Stimulated activated memory B cell treated with anti-CD40 and anti-IgM and Interleukin-4, amounts not matched to agents 10 μg/mL and 1 μg/mL and 100 μg/mL, for 72 hours (primary cell): Measurements from ENCODE around the gene EPHA2.
"Not testable (repeated sequence)": the region's sequence is repeated elsewhere in the genome, so short reads cannot be mapped to it uniquely, and the experiment has no call there.

Experiments used
- ATAC-seq: fragments of 150-1000 bp; cut with Tn5 transposase; 2 replicates; pipeline ENCODE4 v1.10.0; 2021
- H3K27ac Mint-ChIP-seq: one replicate; pipeline ENCODE4 v1.8.0; 2022; ENCODE audit warnings: mild to moderate bottlenecking, mixed read lengths
- H3K27me3 Mint-ChIP-seq: one replicate; pipeline ENCODE4 v1.8.0; 2022; ENCODE audit warnings: mixed read lengths
- H3K36me3 Mint-ChIP-seq: one replicate; pipeline ENCODE4 v1.8.0; 2022; ENCODE audit warnings: mixed read lengths
- H3K4me1 Mint-ChIP-seq: one replicate; pipeline ENCODE4 v1.8.0; 2022; ENCODE audit warnings: mixed read lengths
- H3K4me3 Mint-ChIP-seq: one replicate; pipeline ENCODE4 v1.8.0; 2022; ENCODE audit warnings: mild to moderate bottlenecking, moderate library complexity, mixed read lengths
- H3K9me3 Mint-ChIP-seq: one replicate; pipeline ENCODE4 v1.8.0; 2022; ENCODE audit warnings: mixed read lengths

Gene EPHA2

DNA sequence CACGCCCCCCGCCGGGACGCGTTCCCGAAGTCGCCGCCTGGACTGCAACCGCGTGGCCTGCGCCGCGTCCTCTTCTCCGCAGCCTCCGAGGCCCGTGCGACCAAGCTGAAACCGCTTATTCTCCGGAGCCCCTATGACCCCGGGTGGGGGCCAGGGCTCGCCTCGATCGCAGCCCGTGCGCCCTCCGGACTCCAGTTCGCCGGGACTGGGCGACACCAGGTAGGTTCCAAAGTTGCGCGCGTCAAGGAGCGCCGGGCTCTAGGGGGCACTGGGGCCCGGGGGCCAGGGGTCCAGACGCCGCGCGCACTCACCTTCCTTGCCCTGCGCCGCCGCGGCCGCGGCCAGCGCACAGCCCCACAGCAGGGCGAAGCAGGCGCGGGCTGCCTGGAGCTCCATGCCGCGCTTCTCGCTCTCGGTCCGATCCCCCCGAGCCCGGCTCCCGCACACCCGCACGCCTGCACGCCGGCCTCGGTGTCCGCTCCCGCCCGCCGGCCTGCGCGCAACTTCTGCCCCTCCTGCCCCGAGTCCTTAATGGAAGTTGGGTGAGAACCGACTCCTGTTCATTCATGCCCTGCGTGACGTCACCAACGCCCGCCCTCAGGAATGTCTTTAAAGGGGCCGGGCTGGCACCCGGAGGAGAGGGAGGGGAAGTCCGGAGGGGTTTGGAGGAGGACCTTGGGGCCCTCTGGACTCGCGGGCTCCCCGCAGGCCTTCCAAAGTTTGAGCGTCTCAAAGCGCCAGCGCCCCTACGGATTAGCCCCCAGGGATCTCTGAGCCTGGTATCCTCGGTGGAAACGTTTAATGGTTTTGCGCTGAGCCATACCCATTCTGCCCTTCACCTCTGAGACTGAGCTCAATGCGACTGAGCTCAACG is at the start of gene EPHA2:
Gene EPHA2, minus strand, starts transcription at position 533 of the 874 bp plus-strand sequence. Its CDS starts 137 bp downstream, at position 396.
- peaks cover 38% of the 10 kb centered on the region for H3K4me1 Mint-ChIP-seq
- H3K36me3 Mint-ChIP-seq: no peaks in the 10 kb centered on the region

GRCh38 chr1:16205334-16205671 is 49.4 kb upstream of the EPHA2 start:
- H3K9me3 Mint-ChIP-seq: no peaks in the 10 kb centered on the region
- peaks cover 9% of the 10 kb centered on the region for H3K36me3 Mint-ChIP-seq
- no peak overlapping the region for H3K27ac Mint-ChIP-seq
- H3K4me3 Mint-ChIP-seq: no peak overlapping the region
- ATAC-seq: no peak
- H3K4me1 Mint-ChIP-seq: peaks cover 12% of the 10 kb centered on the region
- H3K27me3 Mint-ChIP-seq: no peaks in the 10 kb centered on the region

More for the DNA sequence above, at the start of gene EPHA2:
- ATAC-seq: no peak
- no peaks in the 10 kb centered on the region for H3K9me3 Mint-ChIP-seq
- peak within 1 kb of the TSS; percentile 71 for H3K4me3 Mint-ChIP-seq
- H3K27me3 Mint-ChIP-seq: peaks cover 48% of the 10 kb centered on the region
- H3K27ac Mint-ChIP-seq: no peak within 1 kb of the TSS

DNA sequence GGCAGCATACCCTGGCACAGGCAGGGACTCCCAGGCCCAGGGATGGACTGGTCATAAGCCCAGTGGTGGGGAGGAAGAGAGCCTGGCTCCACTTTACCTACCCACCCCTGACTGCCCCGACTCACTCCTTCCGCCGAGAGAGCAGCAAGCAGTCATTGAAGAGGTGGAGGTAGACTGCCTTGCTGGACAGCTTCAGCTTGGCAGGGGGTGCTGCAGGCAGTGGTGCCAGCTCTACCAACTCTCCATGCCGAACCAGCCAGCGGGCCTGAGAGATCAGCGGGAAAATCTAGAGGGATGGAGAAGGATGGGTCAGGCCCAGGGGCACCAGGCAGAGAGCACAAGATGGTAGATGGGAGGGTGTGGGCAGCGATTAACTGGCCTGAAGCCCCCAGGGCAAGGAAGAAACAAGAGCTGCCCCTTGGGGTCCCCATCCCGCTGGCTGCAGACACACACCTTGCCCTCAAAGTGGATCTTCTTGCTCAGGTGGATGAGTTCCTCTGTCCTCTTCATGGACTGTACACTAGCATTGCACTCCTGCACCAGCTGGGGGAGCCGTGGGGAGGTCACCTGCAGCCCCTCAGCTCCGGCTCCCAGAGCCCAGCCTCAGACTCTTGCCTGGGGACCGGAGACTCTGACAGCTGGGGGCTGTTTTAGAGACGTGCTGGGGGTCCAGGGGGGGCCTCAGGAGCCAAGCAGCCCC is 48.9 kb upstream of the EPHA2 start:
- peaks cover 9% of the 10 kb centered on the region for H3K36me3 Mint-ChIP-seq
- H3K9me3 Mint-ChIP-seq: no peaks in the 10 kb centered on the region
- H3K27ac Mint-ChIP-seq: no peak overlapping the region
- no peak for ATAC-seq
- H3K4me3 Mint-ChIP-seq: no peak overlapping the region
- peaks cover 12% of the 10 kb centered on the region for H3K4me1 Mint-ChIP-seq
- H3K27me3 Mint-ChIP-seq: no peaks in the 10 kb centered on the region

DNA sequence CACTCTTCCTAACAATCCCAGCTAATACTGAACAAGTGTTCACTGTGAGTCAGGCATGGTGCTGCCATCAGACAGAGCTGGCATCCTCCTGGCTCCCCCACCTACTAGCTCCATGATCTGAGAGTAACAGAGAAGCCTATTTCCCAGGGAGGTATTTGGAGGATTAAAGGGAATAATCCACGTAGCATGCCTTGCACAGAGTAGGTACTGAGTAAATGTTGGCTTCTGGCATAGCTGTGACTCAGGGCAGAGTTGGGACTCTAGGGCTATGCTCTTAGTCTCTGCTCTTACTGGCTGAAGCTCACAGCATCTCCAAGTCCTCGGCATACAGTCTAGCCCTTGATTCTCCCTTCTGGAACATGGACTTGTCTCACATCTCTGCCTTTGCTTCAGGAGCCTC is 48.3 kb upstream of the EPHA2 start:
- H3K4me3 Mint-ChIP-seq: no peak overlapping the region
- no peaks in the 10 kb centered on the region for H3K9me3 Mint-ChIP-seq

GRCh38 chr1:16203550-16203949 is 47.7 kb upstream of the EPHA2 start:
- H3K4me1 Mint-ChIP-seq: peaks cover 22% of the 10 kb centered on the region
- no peaks in the 10 kb centered on the region for H3K27me3 Mint-ChIP-seq
- no peak for ATAC-seq
- H3K36me3 Mint-ChIP-seq: peaks cover 9% of the 10 kb centered on the region
- no peak overlapping the region for H3K27ac Mint-ChIP-seq
- no peaks in the 10 kb centered on the region for H3K9me3 Mint-ChIP-seq
- H3K4me3 Mint-ChIP-seq: no peak overlapping the region

More for the DNA sequence above, 48.3 kb upstream of the EPHA2 start:
- Mint-ChIP-seq H3K36me3 (peaks cover 9% of the 10 kb centered on the region), H3K27ac (no peak overlapping the region), H3K4me1 (peaks cover 16% of the 10 kb centered on the region), H3K27me3 (no peaks in the 10 kb centered on the region)
- ATAC-seq: no peak

- Mint-ChIP-seq H3K36me3 (peaks cover 9% of the 10 kb centered on the region), H3K27ac (no peak overlapping the region), H3K4me1 (peaks cover 21% of the 10 kb centered on the region), H3K27me3 (no peaks in the 10 kb centered on the region), H3K4me3 (no peak overlapping the region), H3K9me3 (no peaks in the 10 kb centered on the region)
- no peak for ATAC-seq
These were observed 46.7 kb upstream of the EPHA2 start for GRCh38 chr1:16202281-16203210.

- peak overlapping the region; percentile 38 for H3K27ac Mint-ChIP-seq
- ATAC-seq: no peak
- no peaks in the 10 kb centered on the region for H3K27me3 Mint-ChIP-seq
- H3K9me3 Mint-ChIP-seq: no peaks in the 10 kb centered on the region
- peaks cover 13% of the 10 kb centered on the region for H3K4me1 Mint-ChIP-seq
- no peak overlapping the region for H3K4me3 Mint-ChIP-seq
- peaks cover 9% of the 10 kb centered on the region for H3K36me3 Mint-ChIP-seq
These were observed 43.8 kb upstream of the EPHA2 start for GRCh38 chr1:16199700-16200099.

GRCh38 chr1:16199157-16199501 is 43.3 kb upstream of the EPHA2 start:
- H3K4me1 Mint-ChIP-seq: peaks cover 10% of the 10 kb centered on the region
- no peak overlapping the region for H3K4me3 Mint-ChIP-seq
- H3K27ac Mint-ChIP-seq: peak overlapping the region; percentile 38
- no peaks in the 10 kb centered on the region for H3K27me3 Mint-ChIP-seq
- H3K36me3 Mint-ChIP-seq: peaks cover 9% of the 10 kb centered on the region
- no peak for ATAC-seq
- no peaks in the 10 kb centered on the region for H3K9me3 Mint-ChIP-seq

GRCh38 chr1:16198444-16199156 is 42.7 kb upstream of the EPHA2 start:
- peaks cover 10% of the 10 kb centered on the region for H3K4me1 Mint-ChIP-seq
- ATAC-seq: no peak
- H3K4me3 Mint-ChIP-seq: no peak overlapping the region
- peak overlapping the region; percentile 38 for H3K27ac Mint-ChIP-seq
- H3K36me3 Mint-ChIP-seq: peaks cover 8% of the 10 kb centered on the region
- no peaks in the 10 kb centered on the region for H3K9me3 Mint-ChIP-seq
- no peaks in the 10 kb centered on the region for H3K27me3 Mint-ChIP-seq

GRCh38 chr1:16196874-16197273 is 41.0 kb upstream of the EPHA2 start:
- no peaks in the 10 kb centered on the region for H3K9me3 Mint-ChIP-seq
- H3K27ac Mint-ChIP-seq: no peak overlapping the region
- H3K36me3 Mint-ChIP-seq: no peaks in the 10 kb centered on the region
- H3K4me3 Mint-ChIP-seq: no peak overlapping the region
- H3K27me3 Mint-ChIP-seq: no peaks in the 10 kb centered on the region
- no peak for ATAC-seq
- peaks cover 10% of the 10 kb centered on the region for H3K4me1 Mint-ChIP-seq

DNA sequence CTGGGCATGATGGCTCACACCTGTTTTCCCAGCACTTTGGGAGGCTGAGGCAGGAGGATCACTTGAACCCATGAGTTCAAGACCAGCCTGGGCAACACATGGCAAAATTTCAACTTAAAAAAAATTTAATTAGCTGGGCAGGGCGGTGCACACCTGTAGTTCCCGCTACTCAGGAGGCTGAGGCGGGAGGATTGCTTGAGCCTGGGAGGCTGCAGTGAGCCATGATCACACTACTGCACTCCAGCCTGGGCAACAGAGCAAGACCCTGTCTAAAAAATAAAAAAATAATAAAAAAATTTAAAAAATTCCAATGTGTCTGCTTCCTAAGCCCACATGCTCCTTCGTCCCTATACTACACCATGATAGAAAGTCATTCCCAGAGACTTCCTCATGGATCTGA is 40.3 kb upstream of the EPHA2 start:
- H3K36me3 Mint-ChIP-seq, H3K27ac Mint-ChIP-seq, H3K4me3 Mint-ChIP-seq, H3K27me3 Mint-ChIP-seq, ATAC-seq, H3K9me3 Mint-ChIP-seq: not testable (repeated sequence)
- peaks cover 10% of the 10 kb centered on the region for H3K4me1 Mint-ChIP-seq

- Mint-ChIP-seq H3K27me3 (peaks cover 10% of the 10 kb centered on the region), H3K9me3 (no peaks in the 10 kb centered on the region), H3K36me3 (no peaks in the 10 kb centered on the region), H3K4me1 (peaks cover 10% of the 10 kb centered on the region), H3K4me3 (no peak overlapping the region), H3K27ac (no peak overlapping the region)
- ATAC-seq: no peak
These were observed 39.6 kb upstream of the EPHA2 start for GRCh38 chr1:16195518-16195905.

GRCh38 chr1:16191916-16192546 is 36.2 kb upstream of the EPHA2 start:
- no peaks in the 10 kb centered on the region for H3K36me3 Mint-ChIP-seq

GRCh38 chr1:16191309-16191708 is 35.4 kb upstream of the EPHA2 start:
- ATAC-seq: no peak
- no peak overlapping the region for H3K4me3 Mint-ChIP-seq
- no peaks in the 10 kb centered on the region for H3K36me3 Mint-ChIP-seq
- H3K9me3 Mint-ChIP-seq: no peaks in the 10 kb centered on the region
- peaks cover 31% of the 10 kb centered on the region for H3K27me3 Mint-ChIP-seq
- peaks cover 5% of the 10 kb centered on the region for H3K4me1 Mint-ChIP-seq
- H3K27ac Mint-ChIP-seq: no peak overlapping the region

More at GRCh38 chr1:16191916-16192546, 36.2 kb upstream of the EPHA2 start:
- Mint-ChIP-seq H3K27me3 (peaks cover 31% of the 10 kb centered on the region), H3K4me3 (no peak overlapping the region), H3K4me1 (peaks cover 5% of the 10 kb centered on the region), H3K9me3 (no peaks in the 10 kb centered on the region), H3K27ac (no peak overlapping the region)
- ATAC-seq: no peak
